HepG2 (cell line): ENCODE measurements around the gene CCL27. TPM values are rescaled to one million over a fixed set of nuclear protein-coding genes. Genes with fewer than 3 reads are reported as not detected.
A peak's percentile ranks its signal among the peaks of the same experiment; 100 is the strongest.

Source experiments
- ASH2L ChIP-seq: fragments of 300-600, 200-600 bp; sonication (generic); IDR thresholded peaks from 2 replicates; pipeline ENCODE4 v1.7.0; 2017; ENCODE audit warnings: low read depth, mild to moderate bottlenecking, moderate library complexity, mixed read lengths, low read length; ENCODE audit not compliant: insufficient read length
- ETS1 ChIP-seq: sonication (generic); formaldehyde crosslinking; IDR thresholded peaks from 2 replicates; pipeline ENCODE4 v1.4.0; 2020; ENCODE audit warnings: missing genetic modification reagents
- GPBP1L1 ChIP-seq: sonication (generic); formaldehyde crosslinking; IDR thresholded peaks from 2 replicates; pipeline ENCODE4 v1.5.0; 2020; ENCODE audit warnings: mild to moderate bottlenecking, missing genetic modification reagents
- HIC2 ChIP-seq: sonication (generic); formaldehyde crosslinking; IDR thresholded peaks from 2 replicates; pipeline ENCODE4 v1.9.0; 2022; ENCODE audit warnings: low read depth, missing genetic modification reagents
- IKZF1 ChIP-seq: fragments of 450-650 bp; IDR thresholded peaks from 2 replicates; pipeline ENCODE4 v1.7.1; 2016
- KDM2A ChIP-seq: sonication (generic); formaldehyde crosslinking; IDR thresholded peaks from 2 replicates; pipeline ENCODE4 v1.4.0; 2020; ENCODE audit warnings: low read depth, missing genetic modification reagents, borderline replicate concordance
- NFATC3 ChIP-seq: sonication (generic); formaldehyde crosslinking; IDR thresholded peaks from 2 replicates; pipeline ENCODE4 v1.5.1; 2020; ENCODE audit warnings: mild to moderate bottlenecking, missing genetic modification reagents
- SALL1 ChIP-seq: sonication (generic); formaldehyde crosslinking; IDR thresholded peaks from 2 replicates; pipeline ENCODE4 v1.8.0; 2022; ENCODE audit warnings: mild to moderate bottlenecking, missing genetic modification reagents
- THAP7 ChIP-seq: sonication (generic); formaldehyde crosslinking; IDR thresholded peaks from 2 replicates; pipeline ENCODE4 v1.8.1; 2023; ENCODE audit warnings: mild to moderate bottlenecking, missing genetic modification reagents
- XRCC5 ChIP-seq: fragments of 200-400 bp; formaldehyde crosslinking; optimal IDR thresholded peaks from 2 replicates; pipeline ENCODE3; 2017; ENCODE audit warnings: mild to moderate bottlenecking, low read length
- ZBTB44 ChIP-seq: sonication (generic); formaldehyde crosslinking; IDR thresholded peaks from 2 replicates; pipeline ENCODE4 v1.4.0; 2020; ENCODE audit warnings: missing genetic modification reagents
- ZNF225 ChIP-seq: sonication (generic); formaldehyde crosslinking; IDR thresholded peaks from 2 replicates; pipeline ENCODE4 v1.4.0; 2020; ENCODE audit warnings: mild to moderate bottlenecking, missing genetic modification reagents
- ZNF337 ChIP-seq: sonication (generic); formaldehyde crosslinking; IDR thresholded peaks from 2 replicates; pipeline ENCODE4 v1.5.1; 2020; ENCODE audit warnings: missing genetic modification reagents, low read depth, mild to moderate bottlenecking, borderline replicate concordance
- ZNF619 ChIP-seq: sonication (generic); formaldehyde crosslinking; IDR thresholded peaks from 2 replicates; pipeline ENCODE4 v1.4.0; 2020; ENCODE audit warnings: mild to moderate bottlenecking, missing genetic modification reagents
- ZNF674 ChIP-seq: sonication (generic); formaldehyde crosslinking; IDR thresholded peaks from 2 replicates; pipeline ENCODE4 v1.5.0; 2020; ENCODE audit warnings: low read depth, mild to moderate bottlenecking, missing genetic modification reagents
- ZNF687 ChIP-seq: sonication (generic); formaldehyde crosslinking; IDR thresholded peaks from 2 replicates; pipeline ENCODE4 v1.5.1; 2020; ENCODE audit warnings: mild to moderate bottlenecking, missing genetic modification reagents, moderate library complexity
- ZNF83 ChIP-seq: sonication (generic); formaldehyde crosslinking; IDR thresholded peaks from 2 replicates; pipeline ENCODE4 v1.4.0; 2020; ENCODE audit warnings: missing genetic modification reagents, mild to moderate bottlenecking, borderline replicate concordance
- polyA plus RNA-seq, 8 experiments: library from polyadenylated mRNA; depleted of rRNA in 3 of 8; stranded (reverse) in 7 of 8; unstranded in 1 of 8; fragments of >200 nt; fragmentation: Illumina TruSeq in 4 of 8; extraction: Trizol in 4 of 8; gene quantifications; 2 replicates each; pipeline versions ENCODE4 v1.2.1 to v1.2.3, GENCODE V29; 2011 to 2016; ENCODE audit warnings: low read depth in 4 of 8, missing spikeins in 1 of 8, mixed read lengths in 1 of 8; ENCODE audit not compliant: insufficient read depth in 1 of 8
- total RNA-seq, 5 experiments: library from RNA; depleted of rRNA; stranded (reverse); fragments of >200 nt; fragmentation: Illumina TruSeq; extraction: Trizol; gene quantifications; 2 replicates each; pipeline ENCODE4 v1.2.3, GENCODE V29; 2016; ENCODE audit warnings: low read depth in 1 of 5

Gene CCL27
- total and polyA plus RNA-seq, 2 of the 13 experiments (the other 11 are each of a cell fraction or from before 2014, with no cell fraction given), result not detected

- TF ChIP-seq ZBTB44 (CRISPR knock-in tag), result no peak
- TF ChIP-seq ASH2L, result peak; percentile 68
- peak; percentile 24; the same call in 1 of the 2 replicates for TF ChIP-seq HIC2 (CRISPR knock-in tag)
- no peak; the same call in 1 of the 2 replicates for TF ChIP-seq ZNF225 (CRISPR knock-in tag)
- TF ChIP-seq KDM2A (CRISPR knock-in tag), result peak; percentile 90
- peak; percentile 44; the same call in 1 of the 2 replicates for TF ChIP-seq ZNF337
- peak; percentile 11 for TF ChIP-seq XRCC5
- TF ChIP-seq GPBP1L1 (CRISPR knock-in tag), result no peak
- TF ChIP-seq ETS1, result peak; percentile 73; the same call in 1 of the 2 replicates
- TF ChIP-seq IKZF1, result no peak
- TF ChIP-seq THAP7 (CRISPR knock-in tag), result peak; percentile 37; the same call in 1 of the 2 replicates
- peak; percentile 99 for TF ChIP-seq ZNF687 (CRISPR knock-in tag)
- peak; percentile 59; the same call in 1 of the 2 replicates for TF ChIP-seq ZNF619 (CRISPR knock-in tag)
- TF ChIP-seq ZNF674, result no peak
- no peak for TF ChIP-seq NFATC3 (CRISPR knock-in tag)
- no peak for TF ChIP-seq ZNF83
- TF ChIP-seq SALL1 (CRISPR knock-in tag), result peak; percentile 65
Measured at GRCh38 chr9:34637356-34638137, 24.9 kb downstream of the CCL27 start, which contains the start of gene SIGMAR1 (continued).
